HUES6 (cell line): ENCODE results near the gene SPRR3.

Source experiments
- H3K27ac ChIP-seq: 2 replicates; pipeline ENCODE4 v1.7.0; 2013; ENCODE audit warnings: low read depth, mild to moderate bottlenecking, low read length, inconsistent platforms
- H3K27me3 ChIP-seq: 2 replicates; pipeline ENCODE4 v1.6.1; 2013; ENCODE audit warnings: low read length; ENCODE audit not compliant: control insufficient read depth, insufficient read depth
- H3K36me3 ChIP-seq: 2 replicates; pipeline ENCODE4 v1.6.1; 2013; ENCODE audit warnings: low read length; ENCODE audit not compliant: control insufficient read depth, insufficient read depth
- H3K4me1 ChIP-seq: 2 replicates; pipeline ENCODE4 v1.6.1; 2013; ENCODE audit warnings: low read length; ENCODE audit not compliant: control insufficient read depth, insufficient read depth
- H3K4me3 ChIP-seq: 2 replicates; pipeline ENCODE4 v1.5.1; 2013; ENCODE audit warnings: low read depth, low read length
- H3K9ac ChIP-seq: one replicate; pipeline ENCODE4 v1.6.1; 2013; ENCODE audit warnings: mild to moderate bottlenecking, low read length
- H3K9me3 ChIP-seq: 2 replicates; pipeline ENCODE4 v1.6.1; 2013; ENCODE audit warnings: low read depth, low read length; ENCODE audit not compliant: control insufficient read depth, insufficient read depth

SPRR3 gene, protein sequence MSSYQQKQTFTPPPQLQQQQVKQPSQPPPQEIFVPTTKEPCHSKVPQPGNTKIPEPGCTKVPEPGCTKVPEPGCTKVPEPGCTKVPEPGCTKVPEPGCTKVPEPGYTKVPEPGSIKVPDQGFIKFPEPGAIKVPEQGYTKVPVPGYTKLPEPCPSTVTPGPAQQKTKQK

DNA sequence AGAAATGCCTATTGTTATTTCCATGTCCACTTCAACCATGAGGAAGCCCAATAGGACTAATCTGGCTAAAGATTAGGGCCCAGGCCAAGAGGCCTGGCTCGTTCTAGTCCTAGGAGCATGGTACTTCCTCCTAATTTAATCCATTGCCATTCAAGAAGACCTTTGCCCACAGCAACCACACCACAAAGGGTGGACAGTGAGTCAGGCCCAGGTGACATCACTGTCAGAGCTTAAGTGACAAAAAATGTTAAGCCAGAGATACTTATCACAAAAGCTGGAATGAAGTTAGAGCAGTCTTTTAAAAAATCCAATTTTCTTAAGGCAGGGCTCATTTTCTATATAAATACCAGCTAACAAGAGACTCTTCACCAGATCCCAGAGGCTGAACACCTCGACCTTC lies at the start of gene SPRR3:
SPRR3 (plus strand) TSS at position 368 of the 400 bp plus-strand sequence. CDS start 1,272 bp downstream, outside the sequence.
- no peak within 1 kb of the TSS for H3K27ac ChIP-seq
- no peaks in the 10 kb centered on the region for H3K27me3 ChIP-seq
- H3K9me3 ChIP-seq, result no peaks in the 10 kb centered on the region; the same call in 1 of the 2 replicates
- H3K9ac ChIP-seq, result no peak within 1 kb of the TSS
- H3K36me3 ChIP-seq, result no peaks in the 10 kb centered on the region
- peaks cover 5% of the 10 kb centered on the region; the same call in 1 of the 2 replicates for H3K4me1 ChIP-seq
- no peak within 1 kb of the TSS for H3K4me3 ChIP-seq

DNA sequence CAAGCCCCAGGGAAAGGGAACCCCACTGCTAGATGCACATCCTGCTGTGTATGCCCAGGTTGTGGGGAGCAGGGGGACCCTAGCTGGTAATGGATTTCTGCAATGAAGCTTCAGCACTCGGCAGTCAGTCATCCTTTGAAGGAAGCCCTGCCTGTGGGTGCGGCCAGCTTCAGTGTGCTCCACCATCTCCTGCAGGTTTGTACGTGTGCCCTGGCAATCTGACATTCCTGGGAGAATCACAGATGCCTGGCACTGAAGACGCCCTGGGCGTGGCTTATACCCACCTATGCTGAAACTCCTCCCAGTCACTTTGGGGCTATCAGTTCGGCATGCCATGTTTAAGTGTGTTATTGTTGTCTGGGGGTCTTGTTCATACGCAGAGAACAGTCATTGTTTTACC lies 47.8 kb upstream of the SPRR3 start:
- Histone ChIP-seq H3K36me3 (no peaks in the 10 kb centered on the region), H3K4me3 (no peak overlapping the region), H3K27me3 (peaks cover 25% of the 10 kb centered on the region; the same call in 1 of the 2 replicates), H3K9me3 (peaks cover 7% of the 10 kb centered on the region; the same call in 1 of the 2 replicates), H3K4me1 (no peaks in the 10 kb centered on the region), H3K27ac (no peak overlapping the region), H3K9ac (no peak overlapping the region)

DNA sequence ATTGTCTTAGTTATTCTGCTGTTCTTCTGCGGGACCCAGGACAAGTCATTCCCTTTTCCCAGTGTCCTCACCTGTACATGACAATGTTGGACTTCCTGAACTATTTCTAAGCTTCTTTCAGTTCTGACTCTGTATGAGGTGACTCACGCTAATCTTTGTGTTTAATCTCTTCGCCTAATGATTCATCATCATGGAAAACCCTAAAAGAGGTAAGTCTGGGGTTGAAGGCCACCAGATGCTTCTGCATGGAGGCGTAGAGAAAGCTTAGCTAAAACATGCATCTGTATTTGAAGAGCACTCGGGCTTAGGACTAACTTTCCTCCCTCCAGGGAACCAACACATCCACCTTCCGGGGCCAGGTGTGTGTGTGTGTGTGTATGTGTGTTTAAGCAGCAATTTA lies 47.1 kb upstream of the SPRR3 start:
- Histone ChIP-seq H3K9ac (no peak overlapping the region), H3K4me3 (no peak overlapping the region), H3K27ac (no peak overlapping the region), H3K27me3 (peaks cover 25% of the 10 kb centered on the region; the same call in 1 of the 2 replicates), H3K36me3 (no peaks in the 10 kb centered on the region), H3K9me3 (peaks cover 7% of the 10 kb centered on the region; the same call in 1 of the 2 replicates), H3K4me1 (no peaks in the 10 kb centered on the region)

DNA sequence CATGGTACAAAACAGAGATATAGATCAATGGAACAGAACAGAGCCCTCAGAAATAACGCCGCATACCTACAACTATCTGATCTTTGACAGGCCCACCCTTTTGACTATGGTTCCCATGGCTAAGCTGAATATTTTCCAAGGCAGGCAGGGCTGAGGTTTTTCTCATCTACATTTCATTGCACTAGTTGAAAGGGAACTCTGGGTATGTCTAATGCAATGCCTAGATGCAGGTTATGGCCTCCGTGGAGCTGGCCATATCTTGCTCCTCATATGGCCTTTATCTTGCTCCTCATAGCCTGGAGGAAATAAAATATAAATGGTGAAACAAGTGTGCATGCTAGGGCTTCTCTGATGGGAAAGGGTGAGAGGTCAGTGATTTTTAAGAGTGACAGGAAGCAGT lies 44.0 kb upstream of the SPRR3 start:
- peaks cover 11% of the 10 kb centered on the region; the same call in 1 of the 2 replicates for H3K27me3 ChIP-seq
- no peak overlapping the region for H3K4me3 ChIP-seq
- no peak overlapping the region for H3K9ac ChIP-seq
- no peaks in the 10 kb centered on the region for H3K36me3 ChIP-seq
- peaks cover 7% of the 10 kb centered on the region; the same call in 1 of the 2 replicates for H3K9me3 ChIP-seq
- no peak overlapping the region for H3K27ac ChIP-seq
- H3K4me1 ChIP-seq, result no peaks in the 10 kb centered on the region

DNA sequence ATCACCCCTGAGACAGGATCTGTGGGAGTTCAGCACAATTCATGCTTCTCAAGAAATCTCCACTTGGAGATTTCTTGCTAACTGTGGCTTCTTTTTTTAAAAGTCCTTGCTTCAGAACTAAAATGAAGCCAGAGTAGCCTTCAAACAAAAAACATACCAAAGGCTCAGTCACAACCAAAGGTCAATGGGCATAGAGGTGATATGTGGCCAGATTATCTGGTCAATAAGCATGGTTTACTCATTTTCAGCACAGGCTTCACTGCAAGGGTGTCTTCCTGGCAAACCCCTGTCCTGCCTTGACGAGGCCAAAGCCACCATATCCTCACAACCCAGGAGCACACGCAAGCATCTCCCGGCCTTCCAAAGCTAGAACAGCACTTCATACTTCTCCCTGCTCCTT lies 42.3 kb upstream of the SPRR3 start:
- Histone ChIP-seq H3K36me3 (no peaks in the 10 kb centered on the region), H3K4me1 (no peaks in the 10 kb centered on the region), H3K4me3 (no peak overlapping the region), H3K9ac (no peak overlapping the region), H3K27me3 (peaks cover 3% of the 10 kb centered on the region; the same call in 1 of the 2 replicates), H3K9me3 (no peaks in the 10 kb centered on the region; the same call in 1 of the 2 replicates), H3K27ac (no peak overlapping the region)

DNA sequence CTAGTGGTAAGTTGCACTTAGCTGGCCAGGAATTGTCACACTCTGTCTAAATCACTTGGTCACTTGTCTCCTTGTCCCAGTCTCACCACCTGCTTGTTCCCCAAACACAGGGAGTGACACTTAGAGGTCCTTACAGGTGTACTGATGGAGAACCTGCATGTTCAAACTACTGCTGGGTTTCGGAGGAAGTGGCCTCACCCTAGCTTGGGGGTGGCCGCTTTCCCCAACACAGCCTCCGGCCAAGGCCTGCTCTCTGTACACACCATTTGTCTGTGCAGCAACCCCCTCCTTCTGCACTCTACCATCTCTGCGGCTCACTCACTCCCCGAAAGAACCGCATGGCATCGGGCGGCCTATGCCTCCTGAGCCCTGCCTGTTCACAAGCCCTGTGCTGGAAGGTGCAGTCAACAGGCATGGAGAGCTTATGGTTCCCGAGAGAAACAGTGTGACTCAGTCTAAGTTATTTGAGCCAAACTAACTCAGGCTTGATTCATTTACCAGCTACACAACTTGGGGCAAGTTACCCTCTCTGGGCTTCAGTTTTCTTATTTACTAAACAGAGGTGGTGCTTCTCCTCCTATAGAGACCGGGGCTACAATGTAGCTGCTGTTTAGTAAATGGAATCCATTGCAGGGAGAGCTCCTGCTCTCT lies 41.6 kb upstream of the SPRR3 start:
- H3K9me3 ChIP-seq, result no peaks in the 10 kb centered on the region; the same call in 1 of the 2 replicates
- no peak overlapping the region for H3K9ac ChIP-seq
- H3K4me3 ChIP-seq, result no peak overlapping the region
- no peaks in the 10 kb centered on the region for H3K4me1 ChIP-seq
- no peaks in the 10 kb centered on the region for H3K36me3 ChIP-seq
- peaks cover 6% of the 10 kb centered on the region; the same call in 1 of the 2 replicates for H3K27me3 ChIP-seq
- H3K27ac ChIP-seq, result no peak overlapping the region

DNA sequence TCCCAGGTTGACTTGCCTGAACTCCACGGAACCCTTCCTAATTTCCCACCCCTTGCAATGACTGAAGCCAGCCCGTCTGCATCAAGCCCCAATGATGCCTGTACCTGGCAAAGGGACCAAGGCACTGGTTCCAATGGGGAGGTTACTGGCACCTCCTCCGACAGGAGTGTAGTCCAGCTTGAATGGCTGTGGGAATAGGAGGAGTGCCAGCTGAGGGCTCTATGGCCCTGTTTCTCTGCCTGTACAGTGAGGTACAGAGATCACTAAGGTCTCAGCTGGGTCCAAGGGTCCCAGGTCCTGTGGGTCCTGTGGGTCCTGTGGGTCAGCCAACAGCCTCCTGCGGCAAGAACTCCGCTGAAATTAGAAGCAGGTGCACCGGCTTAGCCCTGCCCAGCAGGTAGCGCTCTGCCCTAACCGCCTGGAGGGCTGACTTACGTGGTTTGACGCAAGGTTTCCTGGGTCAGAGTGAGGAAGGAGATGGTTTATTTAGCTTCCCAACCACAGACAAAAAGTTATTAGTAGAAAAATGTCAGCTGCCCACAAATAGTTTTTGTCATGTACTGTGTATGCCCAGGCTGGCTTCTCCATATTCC lies 41.0 kb upstream of the SPRR3 start:
- H3K27me3 ChIP-seq, result peaks cover 8% of the 10 kb centered on the region; the same call in 1 of the 2 replicates
- no peak overlapping the region for H3K9ac ChIP-seq
- H3K27ac ChIP-seq, result no peak overlapping the region
- no peaks in the 10 kb centered on the region; the same call in 1 of the 2 replicates for H3K9me3 ChIP-seq
- no peaks in the 10 kb centered on the region for H3K36me3 ChIP-seq
- no peak overlapping the region for H3K4me3 ChIP-seq
- H3K4me1 ChIP-seq, result no peaks in the 10 kb centered on the region

DNA sequence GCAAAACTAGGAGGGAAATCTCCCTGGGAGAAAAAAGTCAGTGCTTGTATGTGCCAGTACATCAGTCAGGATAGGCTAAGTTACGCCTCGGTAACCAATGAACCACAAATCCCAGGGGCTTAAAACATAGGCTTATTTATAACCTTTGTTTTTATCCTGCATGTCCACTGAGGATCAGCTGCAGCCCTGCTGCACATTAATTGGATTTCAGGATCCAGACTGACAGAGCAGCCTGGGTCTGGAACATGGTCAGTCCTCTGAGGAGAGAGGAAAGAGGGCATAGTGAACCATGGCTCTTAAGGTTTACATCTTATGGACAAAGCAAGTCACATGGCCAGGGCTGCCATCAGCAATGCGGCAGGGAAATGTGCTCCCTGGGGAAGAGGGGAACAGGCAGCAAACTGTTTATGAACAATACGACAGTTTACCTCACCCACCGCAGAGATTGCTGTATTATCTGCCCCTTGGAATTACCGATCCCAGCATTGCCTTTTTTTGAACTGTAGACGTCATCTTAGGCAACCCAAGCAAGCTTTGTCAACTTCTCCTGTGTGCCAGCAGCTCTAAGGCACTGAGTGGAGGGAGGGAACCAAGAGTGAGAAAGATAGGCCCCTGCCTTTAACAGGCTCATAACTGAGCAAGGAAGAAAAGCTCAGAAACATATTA lies 40.2 kb upstream of the SPRR3 start:
- H3K9me3 ChIP-seq, result no peaks in the 10 kb centered on the region; the same call in 1 of the 2 replicates
- peaks cover 8% of the 10 kb centered on the region; the same call in 1 of the 2 replicates for H3K27me3 ChIP-seq
- H3K4me3 ChIP-seq, result no peak overlapping the region
- H3K9ac ChIP-seq, result no peak overlapping the region
- no peaks in the 10 kb centered on the region for H3K4me1 ChIP-seq
- H3K36me3 ChIP-seq, result no peaks in the 10 kb centered on the region
- H3K27ac ChIP-seq, result no peak overlapping the region

DNA sequence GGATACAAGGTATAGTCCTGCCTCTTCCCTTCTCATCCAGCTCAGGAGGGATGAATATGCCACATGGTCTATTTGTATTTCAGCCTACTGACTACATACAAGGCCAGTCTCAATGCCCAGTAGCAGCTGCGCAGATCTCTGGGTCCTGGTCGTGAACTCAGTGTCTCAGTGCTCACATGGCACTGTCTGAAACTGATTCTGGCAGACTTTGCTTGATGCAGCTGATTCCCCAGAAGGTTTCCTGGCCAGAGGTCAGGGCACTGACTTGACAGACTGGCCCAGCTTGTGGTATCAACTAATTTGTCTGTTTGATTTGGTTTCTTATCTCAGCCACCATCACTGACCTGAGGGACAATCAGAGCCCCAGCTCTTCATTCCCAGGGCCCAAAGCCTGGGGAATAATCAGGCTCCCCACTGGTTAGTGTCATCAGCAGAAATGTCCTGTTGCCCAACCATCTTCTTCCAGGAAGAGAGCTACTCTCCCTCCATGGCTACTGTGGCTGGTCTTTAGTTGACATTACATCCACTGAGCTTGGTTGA lies 38.6 kb upstream of the SPRR3 start:
- H3K27ac ChIP-seq, result no peak overlapping the region
- no peak overlapping the region for H3K9ac ChIP-seq

DNA sequence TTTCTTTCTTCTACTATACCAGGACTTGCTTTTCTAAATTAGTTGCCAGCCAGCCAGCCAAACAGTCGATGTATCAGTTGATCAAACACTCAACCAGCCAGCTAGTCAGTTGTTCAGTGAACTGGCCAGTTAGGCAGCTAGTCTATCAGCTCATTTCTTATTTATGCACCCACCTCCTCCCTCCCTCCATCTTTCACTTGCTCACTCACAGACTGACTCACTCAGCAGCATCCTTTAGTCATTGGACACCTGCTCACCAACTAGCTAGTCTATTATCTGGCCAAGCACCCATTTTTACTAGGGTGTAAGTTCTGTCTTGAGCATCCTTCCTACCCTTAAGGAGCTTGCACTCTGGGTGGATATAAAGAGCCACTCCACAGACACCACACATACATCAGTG lies 37.0 kb upstream of the SPRR3 start:
- Histone ChIP-seq H3K27ac (no peak overlapping the region), H3K9me3 (no peaks in the 10 kb centered on the region; the same call in 1 of the 2 replicates), H3K9ac (no peak overlapping the region), H3K27me3 (peaks cover 8% of the 10 kb centered on the region; the same call in 1 of the 2 replicates), H3K4me3 (no peak overlapping the region), H3K4me1 (no peaks in the 10 kb centered on the region), H3K36me3 (no peaks in the 10 kb centered on the region)

More for the DNA sequence above, 38.6 kb upstream of the SPRR3 start:
- Histone ChIP-seq H3K4me3 (no peak overlapping the region), H3K9me3 (no peaks in the 10 kb centered on the region; the same call in 1 of the 2 replicates), H3K27me3 (peaks cover 8% of the 10 kb centered on the region; the same call in 1 of the 2 replicates), H3K4me1 (no peaks in the 10 kb centered on the region), H3K36me3 (no peaks in the 10 kb centered on the region)
